AG09309 (cell line): ENCODE results near the gene EVL.
"Not testable (repeated sequence)": the region's sequence is repeated elsewhere in the genome, so short reads cannot be mapped to it uniquely, and the experiment has no call there.

Experiments
- DNase-seq: peaks from one replicate; pipeline ENCODE4 v3.0.0-alpha.2; 2010; ENCODE audit warnings: low read depth
- H3K4me3 ChIP-seq: 2 replicates; pipeline ENCODE4 v1.5.1; 2011; ENCODE audit warnings: mild to moderate bottlenecking, low read depth, low read length, moderate library complexity; ENCODE audit not compliant: control insufficient read depth
- CTCF ChIP-seq: IDR thresholded peaks from 2 replicates; pipeline ENCODE4 v1.5.1; 2011; ENCODE audit warnings: mild to moderate bottlenecking, low read depth, low read length, inconsistent platforms; ENCODE audit not compliant: insufficient read depth, control insufficient read depth; ENCODE audit errors: missing control alignments

EVL gene

GRCh38 chr14:100022772-100023451 is 42.3 kb upstream of the EVL start:
- DNase-seq: peak; percentile 71
- no peak for TF ChIP-seq CTCF
- H3K4me3 ChIP-seq: no peak overlapping the region

- DNase-seq: no peak
- peak; percentile 53 for TF ChIP-seq CTCF
- H3K4me3 ChIP-seq: no peak overlapping the region
Observed at GRCh38 chr14:100025111-100025510, 40.1 kb upstream of the EVL start.

- no peak for DNase-seq
- TF ChIP-seq CTCF: no peak
- H3K4me3 ChIP-seq: no peak overlapping the region
Observed at GRCh38 chr14:100027771-100028490, 37.3 kb upstream of the EVL start.

GRCh38 chr14:100028990-100029677 is 36.1 kb upstream of the EVL start:
- H3K4me3 ChIP-seq: no peak overlapping the region
- no peak for TF ChIP-seq CTCF
- no peak for DNase-seq

GRCh38 chr14:100030006-100030405 is 35.2 kb upstream of the EVL start:
- DNase-seq, H3K4me3 ChIP-seq: not testable (repeated sequence)

GRCh38 chr14:100030452-100031153 is 34.6 kb upstream of the EVL start:
- DNase-seq: peak; percentile 80
- no peak for TF ChIP-seq CTCF

More at GRCh38 chr14:100030452-100031153, 34.6 kb upstream of the EVL start:
- H3K4me3 ChIP-seq: no peak overlapping the region
